ENCODE results near the gene TNPO1. TPM values are rescaled to one million over a fixed set of nuclear protein-coding genes. Genes with fewer than 3 reads are reported as not detected.

Gene TNPO1
- total and polyA plus RNA-seq, 3 experiments from 2014 or later: 49.7 to 137 (median 134) TPM

DNA sequence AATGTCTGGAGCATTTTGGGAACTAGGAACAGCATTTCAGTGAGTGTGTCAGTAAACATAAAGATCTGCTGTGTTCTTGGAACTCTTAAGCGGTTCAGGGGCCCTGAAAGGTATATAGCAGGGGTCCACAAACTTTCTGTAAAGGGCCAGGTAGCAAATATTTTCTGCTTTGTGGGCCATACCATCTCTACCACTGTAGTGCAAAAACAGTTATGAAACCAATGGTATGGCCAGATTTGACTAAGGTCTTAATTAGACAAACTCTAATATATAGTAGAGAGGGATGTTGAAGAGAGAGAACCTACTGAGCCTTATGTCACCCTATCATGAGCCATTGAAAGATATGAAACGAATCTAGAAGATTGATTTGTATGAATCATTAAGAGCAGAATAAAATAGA is 5.3 kb downstream of the TNPO1 start:
- DNase-seq: no peak
- H3K27ac Mint-ChIP-seq: no peak overlapping the region
- H3K27me3 Mint-ChIP-seq: peaks cover 0 to 3% of the 10 kb centered on the region in 2 donors
- H3K27me3 ChIP-seq (ENCODE audit: insufficient read depth, low read length, poor library complexity, severe bottlenecking): no peaks in the 10 kb centered on the region
- H3K9me3 Mint-ChIP-seq: no peaks in the 10 kb centered on the region
- H3K4me3 Mint-ChIP-seq: no peak overlapping the region
- no peaks in the 10 kb centered on the region for H3K36me3 ChIP-seq (ENCODE audit: insufficient read depth, low read length)
- peaks cover 17% of the 10 kb centered on the region for H3K4me1 ChIP-seq (ENCODE audit: insufficient read depth, low read length)
- CTCF ChIA-PET: no interaction called here
- no peaks in the 10 kb centered on the region for H3K9me3 ChIP-seq (ENCODE audit: low read length)
- no peak overlapping the region for H3K27ac ChIP-seq (ENCODE audit: low read depth, low read length)
- no peak overlapping the region for H3K4me3 ChIP-seq (ENCODE audit: low read length)
- peaks cover 0 to 2% (median 0%) of the 10 kb centered on the region in 3 donors for H3K36me3 Mint-ChIP-seq
- POLR2A ChIA-PET: no interaction called here
- H3K4me1 Mint-ChIP-seq: peaks cover 14 to 28% (median 26%) of the 10 kb centered on the region in 3 donors

DNA sequence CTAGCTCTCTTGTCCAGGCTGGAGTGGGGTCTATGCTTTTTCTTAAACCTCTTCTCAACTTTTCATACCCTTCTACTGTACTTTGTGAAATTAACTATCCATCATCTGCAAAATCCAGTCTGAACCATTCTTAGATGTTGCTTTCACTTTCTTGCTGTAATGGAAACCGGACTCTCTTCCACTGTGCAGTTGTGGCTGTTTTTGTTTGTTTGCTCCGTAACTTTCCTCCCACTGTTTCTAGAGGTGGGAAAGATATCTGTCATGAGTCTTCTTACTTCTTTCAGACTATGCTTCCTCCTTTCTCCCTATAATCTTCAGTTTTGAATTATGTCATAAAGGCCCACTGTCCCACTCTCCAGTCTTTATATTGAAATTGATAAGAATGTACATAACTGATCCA is 6.5 kb downstream of the TNPO1 start:
- Mint-ChIP-seq H3K27ac (no peak overlapping the region), H3K27me3 (no peaks in the 10 kb centered on the region), H3K4me1 (peaks cover 9 to 18% (median 16%) of the 10 kb centered on the region in 3 donors), H3K36me3 (no peaks in the 10 kb centered on the region), H3K9me3 (no peaks in the 10 kb centered on the region), H3K4me3 (no peak overlapping the region)
- H3K36me3 ChIP-seq (ENCODE audit: insufficient read depth, low read length): no peaks in the 10 kb centered on the region
- POLR2A ChIA-PET: no interaction called here
- DNase-seq: no peak
- no peaks in the 10 kb centered on the region for H3K27me3 ChIP-seq (ENCODE audit: insufficient read depth, low read length, poor library complexity, severe bottlenecking)
- CTCF ChIA-PET: interaction anchor here (0.7 kb wide), 2 partner anchors 42 to 185 kb away, joined by 3 read pairs; no protein-coding TSS in a partner anchor
- H3K27ac ChIP-seq (ENCODE audit: low read depth, low read length): no peak overlapping the region
- no peak overlapping the region for H3K4me3 ChIP-seq (ENCODE audit: low read length)
- H3K4me1 ChIP-seq (ENCODE audit: insufficient read depth, low read length): peaks cover 8% of the 10 kb centered on the region
- no peaks in the 10 kb centered on the region for H3K9me3 ChIP-seq (ENCODE audit: low read length)

DNA sequence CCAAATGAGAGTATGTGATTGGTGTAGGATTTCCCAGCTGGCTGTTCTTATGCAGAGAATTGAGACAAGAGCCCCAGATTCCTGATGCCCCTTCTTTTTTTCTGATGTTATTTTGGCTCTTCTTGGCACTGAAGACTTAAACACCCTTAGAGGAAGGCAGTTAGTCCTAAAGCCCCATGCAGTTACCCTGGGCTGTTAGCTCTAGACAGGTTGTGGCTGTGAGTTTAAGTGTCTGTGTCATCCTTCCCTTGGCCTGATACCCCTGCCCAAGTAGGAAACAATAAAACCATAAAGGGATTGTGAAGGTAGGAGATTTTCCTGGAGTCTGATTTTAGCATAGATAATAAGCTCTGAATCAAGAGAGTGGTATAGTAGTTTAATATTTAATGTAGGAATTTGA is 13.2 kb downstream of the TNPO1 start:
- H3K27me3 Mint-ChIP-seq: no peaks in the 10 kb centered on the region
- CTCF ChIA-PET: interaction anchor here (0.7 to 1.3 kb wide), 2 partner anchors 11 to 12 kb away, joined by 3 to 5 read pairs; no protein-coding TSS in a partner anchor
- peak overlapping the region in 1 of 8 donors; percentile 18 for H3K27ac Mint-ChIP-seq
- no peaks in the 10 kb centered on the region for H3K36me3 Mint-ChIP-seq
- Histone ChIP-seq H3K4me3 (ENCODE audit: low read length) (no peak overlapping the region), H3K36me3 (ENCODE audit: insufficient read depth, low read length) (no peaks in the 10 kb centered on the region), H3K9me3 (ENCODE audit: low read length) (no peaks in the 10 kb centered on the region), H3K27ac (ENCODE audit: low read depth, low read length) (no peak overlapping the region), H3K27me3 (ENCODE audit: insufficient read depth, low read length, poor library complexity, severe bottlenecking) (no peaks in the 10 kb centered on the region), H3K4me1 (ENCODE audit: insufficient read depth, low read length) (no peaks in the 10 kb centered on the region)
- H3K4me3 Mint-ChIP-seq: no peak overlapping the region
- H3K9me3 Mint-ChIP-seq: no peaks in the 10 kb centered on the region
- no peak for DNase-seq
- peaks cover 0 to 5% (median 2%) of the 10 kb centered on the region in 3 donors for H3K4me1 Mint-ChIP-seq
- POLR2A ChIA-PET: no interaction called here

- Histone ChIP-seq H3K27ac (ENCODE audit: low read depth, low read length) (no peak overlapping the region), H3K4me3 (ENCODE audit: low read length) (no peak overlapping the region), H3K27me3 (ENCODE audit: insufficient read depth, low read length, poor library complexity, severe bottlenecking) (no peaks in the 10 kb centered on the region), H3K4me1 (ENCODE audit: insufficient read depth, low read length) (no peaks in the 10 kb centered on the region), H3K36me3 (ENCODE audit: insufficient read depth, low read length) (no peaks in the 10 kb centered on the region), H3K9me3 (ENCODE audit: low read length) (no peaks in the 10 kb centered on the region)
- CTCF ChIA-PET: interaction anchor here (1.3 kb wide), 1 partner anchor 12 kb away, joined by 5 read pairs; no protein-coding TSS in a partner anchor
- Mint-ChIP-seq H3K4me1 (peaks cover 0 to 5% (median 2%) of the 10 kb centered on the region in 3 donors), H3K4me3 (no peak overlapping the region), H3K27ac (no peak overlapping the region), H3K36me3 (no peaks in the 10 kb centered on the region), H3K9me3 (no peaks in the 10 kb centered on the region), H3K27me3 (no peaks in the 10 kb centered on the region)
- DNase-seq: no peak
- POLR2A ChIA-PET: no interaction called here
These were observed 13.9 kb downstream of the TNPO1 start for GRCh38 chr5:72830362-72830761.

GRCh38 chr5:72831685-72832084 is 15.2 kb downstream of the TNPO1 start:
- H3K4me3 ChIP-seq (ENCODE audit: low read length): no peak overlapping the region
- no peaks in the 10 kb centered on the region for H3K9me3 ChIP-seq (ENCODE audit: low read length)
- DNase-seq: no peak
- no peaks in the 10 kb centered on the region for H3K27me3 ChIP-seq (ENCODE audit: insufficient read depth, low read length, poor library complexity, severe bottlenecking)
- no peak overlapping the region for H3K27ac ChIP-seq (ENCODE audit: low read depth, low read length)
- POLR2A ChIA-PET: no interaction called here
- Mint-ChIP-seq H3K36me3 (peaks cover 0 to 3% (median 0%) of the 10 kb centered on the region in 3 donors), H3K27me3 (no peaks in the 10 kb centered on the region), H3K4me1 (peaks cover 0 to 5% (median 2%) of the 10 kb centered on the region in 3 donors), H3K9me3 (no peaks in the 10 kb centered on the region), H3K4me3 (no peak overlapping the region), H3K27ac (no peak overlapping the region)
- H3K36me3 ChIP-seq (ENCODE audit: insufficient read depth, low read length): no peaks in the 10 kb centered on the region
- CTCF ChIA-PET: no interaction called here
- H3K4me1 ChIP-seq (ENCODE audit: insufficient read depth, low read length): no peaks in the 10 kb centered on the region

- Mint-ChIP-seq H3K4me1 (no peaks in the 10 kb centered on the region), H3K9me3 (no peaks in the 10 kb centered on the region), H3K27me3 (peaks cover 0 to under 1% of the 10 kb centered on the region in 2 donors), H3K27ac (no peak overlapping the region), H3K36me3 (peaks cover 0 to 6% (median 0%) of the 10 kb centered on the region in 3 donors), H3K4me3 (no peak overlapping the region)
- no peaks in the 10 kb centered on the region for H3K36me3 ChIP-seq (ENCODE audit: insufficient read depth, low read length)
- POLR2A ChIA-PET: no interaction called here
- H3K4me3 ChIP-seq (ENCODE audit: low read length): no peak overlapping the region
- no peaks in the 10 kb centered on the region for H3K9me3 ChIP-seq (ENCODE audit: low read length)
- H3K4me1 ChIP-seq (ENCODE audit: insufficient read depth, low read length): no peaks in the 10 kb centered on the region
- CTCF ChIA-PET: no interaction called here
- H3K27ac ChIP-seq (ENCODE audit: low read depth, low read length): no peak overlapping the region
- DNase-seq: no peak
- no peaks in the 10 kb centered on the region for H3K27me3 ChIP-seq (ENCODE audit: insufficient read depth, low read length, poor library complexity, severe bottlenecking)
These were observed 18.5 kb downstream of the TNPO1 start for GRCh38 chr5:72834924-72835323.

- no peak overlapping the region for H3K27ac ChIP-seq (ENCODE audit: low read depth, low read length)
- Mint-ChIP-seq H3K4me1 (no peaks in the 10 kb centered on the region), H3K36me3 (peaks cover 0 to 6% (median 0%) of the 10 kb centered on the region in 3 donors), H3K27ac (peak overlapping the region in 1 of 8 donors; percentile 36), H3K27me3 (peaks cover 0 to 2% of the 10 kb centered on the region in 2 donors), H3K9me3 (no peaks in the 10 kb centered on the region), H3K4me3 (no peak overlapping the region)
- H3K4me1 ChIP-seq (ENCODE audit: insufficient read depth, low read length): no peaks in the 10 kb centered on the region
- H3K4me3 ChIP-seq (ENCODE audit: low read length): no peak overlapping the region
- no peaks in the 10 kb centered on the region for H3K27me3 ChIP-seq (ENCODE audit: insufficient read depth, low read length, poor library complexity, severe bottlenecking)
- no peaks in the 10 kb centered on the region for H3K9me3 ChIP-seq (ENCODE audit: low read length)
- no peak for DNase-seq
- no peaks in the 10 kb centered on the region for H3K36me3 ChIP-seq (ENCODE audit: insufficient read depth, low read length)
- ChIA-PET CTCF (interaction anchor here (1.7 kb wide), 1 partner anchor 18 kb away, joined by 4 read pairs; no protein-coding TSS in a partner anchor), POLR2A (no interaction called here)
These were observed 19.2 kb downstream of the TNPO1 start for GRCh38 chr5:72835633-72836032.

- POLR2A ChIA-PET: no interaction called here
- Histone ChIP-seq H3K4me1 (ENCODE audit: insufficient read depth, low read length) (no peaks in the 10 kb centered on the region), H3K36me3 (ENCODE audit: insufficient read depth, low read length) (no peaks in the 10 kb centered on the region), H3K27me3 (ENCODE audit: insufficient read depth, low read length, poor library complexity, severe bottlenecking) (no peaks in the 10 kb centered on the region), H3K27ac (ENCODE audit: low read depth, low read length) (no peak overlapping the region), H3K4me3 (ENCODE audit: low read length) (no peak overlapping the region), H3K9me3 (ENCODE audit: low read length) (no peaks in the 10 kb centered on the region)
- H3K9me3 Mint-ChIP-seq: no peaks in the 10 kb centered on the region
- H3K4me3 Mint-ChIP-seq: no peak overlapping the region
- CTCF ChIA-PET: interaction anchor here (1.7 kb wide), 1 partner anchor 19 kb away, joined by 4 read pairs; no protein-coding TSS in a partner anchor
- no peak for DNase-seq
- peaks cover 0 to 2% of the 10 kb centered on the region in 2 donors for H3K27me3 Mint-ChIP-seq
- H3K27ac Mint-ChIP-seq: no peak overlapping the region
- peaks cover 0 to 6% (median 0%) of the 10 kb centered on the region in 3 donors for H3K36me3 Mint-ChIP-seq
- no peaks in the 10 kb centered on the region for H3K4me1 Mint-ChIP-seq
These were observed 20.3 kb downstream of the TNPO1 start for GRCh38 chr5:72836810-72837209.

Measured in CD8-positive, alpha-beta memory T cell (primary cell).